Ovary (tissue), 9 donors: ENCODE results near the gene IRGQ. TPM values are rescaled to one million over a fixed set of nuclear protein-coding genes. Genes with fewer than 3 reads are reported as not detected.

Experiments
- DNase-seq, 5 donors: peaks; one replicate each; pipeline ENCODE4 v3.0.0-alpha.2; 2019 to 2020
- H3K27ac ChIP-seq, 2 donors: fragments of 200-600 bp; one replicate each; pipeline versions ENCODE4 v1.5.1 to v1.8.0; 2019 to 2022
- H3K27me3 ChIP-seq: fragments of 200-600 bp; one replicate; pipeline ENCODE4 v1.8.0; 2022
- H3K36me3 ChIP-seq: fragments of 200-600 bp; sonication (generic); one replicate; pipeline ENCODE4 v1.5.1; 2019
- H3K4me1 ChIP-seq: one replicate; pipeline ENCODE4 v1.8.1; 2013; ENCODE audit warnings: mild to moderate bottlenecking, moderate library complexity; ENCODE audit not compliant: insufficient read depth
- H3K4me3 ChIP-seq: fragments of 200-600 bp; sonication (generic); one replicate; pipeline ENCODE4 v1.5.1; 2017
- H3K9me3 ChIP-seq, 2 donors: fragments of 200-600 bp in 1 of 2; sonication (generic) in 1 of 2; one replicate each; pipeline versions ENCODE4 v1.5.1 to v1.8.1; 2013 to 2019; ENCODE audit warnings: mild to moderate bottlenecking in 1 of 2, moderate library complexity in 1 of 2
- EP300 ChIP-seq: sonication (generic); formaldehyde crosslinking; IDR thresholded peaks from one replicate; pipeline ENCODE4 v1.6.1; 2017; ENCODE audit warnings: antibody characterized with exemption
- POLR2A ChIP-seq: fragments of 450-650 bp; IDR thresholded peaks from one replicate; pipeline ENCODE4 v1.6.1; 2017; ENCODE audit warnings: antibody characterized with exemption, mild to moderate bottlenecking, moderate library complexity
- WGBS, 3 donors: extraction: QIAGEN DNeasy Blood & Tissue Kit in 1 of 3; methylation state at CpG; one replicate each; pipeline versions ENCODE4 v1.1.5 to v1.1.7; 2013 to 2017; 5-methylcytosine and 5-hydroxymethylcytosine counted together
- intact Hi-C, 4 donors: fragments of 100-400 bp; cut with DNase I; formaldehyde crosslinking; loops; one replicate each; pipeline versions ENCODE4 v1.11.0 to v1.15.1; 2022 to 2023
- polyA plus RNA-seq, 2 donors: library from polyadenylated mRNA; stranded (reverse); fragments of 200-250 nt in 1 of 2; fragments of 350-450 nt in 1 of 2; fragmentation: Illumina TruSeq in 1 of 2; extraction: RNeasy Lipid Tissue Mini Kit (QIAGEN cat#74804) in 1 of 2; gene quantifications; one replicate each; pipeline ENCODE4 v1.2.3, GENCODE V29; 2013 to 2014
- total RNA-seq, 7 donors: library from RNA; depleted of rRNA in 2 of 7; stranded (reverse); fragments of >200 nt in 2 of 7; fragmentation: NEBNext Ultra II Directional in 3 of 7; extraction: Animal tissue kit (Norgen Biotek cat#: 25700) in 3 of 7; gene quantifications; one replicate each; pipeline versions ENCODE4 v1.1.0 to v1.2.4, GENCODE V29; 2016 to 2023
- TF ChIP-seq, protein P1 (sequence below), 3 donors: fragments of 450-650 bp in 2 of 3; fragments of 200-600 bp in 1 of 3; IDR thresholded peaks; one replicate each; pipeline versions ENCODE4 v1.5.1 to v1.8.0; 2016 to 2022; ENCODE audit warnings: antibody characterized with exemption in 3 of 3, mild to moderate bottlenecking in 1 of 3
- donor health status: DM: no; HTN: no; CAD: no; lungs with moderate emphysema.
- donor health status: DM: no; HTN: no; CAD: no.
- donor health status: Bipolar disorder and iron deficiency.
- donor health status: DM: yes; HTN: yes; CAD: no.
- donor health status: DM: no; HTN: no; CAD: no.
- donor health status: DM: yes; HTN: yes; CAD: no.

IRGQ gene
- total and polyA plus RNA-seq, 9 donors = 5.4 to 25.8 (median 19.2) TPM

- no peaks in the 10 kb centered on the region for H3K36me3 ChIP-seq
- DNase-seq = no peak
- intact Hi-C loops = no loop called here
- H3K4me1 ChIP-seq = no peaks in the 10 kb centered on the region
- no peak overlapping the region for H3K4me3 ChIP-seq
- H3K27ac ChIP-seq = no peak overlapping the region
- H3K27me3 ChIP-seq = no peaks in the 10 kb centered on the region
- no peaks in the 10 kb centered on the region for H3K9me3 ChIP-seq
- TF ChIP-seq, protein P1, sequence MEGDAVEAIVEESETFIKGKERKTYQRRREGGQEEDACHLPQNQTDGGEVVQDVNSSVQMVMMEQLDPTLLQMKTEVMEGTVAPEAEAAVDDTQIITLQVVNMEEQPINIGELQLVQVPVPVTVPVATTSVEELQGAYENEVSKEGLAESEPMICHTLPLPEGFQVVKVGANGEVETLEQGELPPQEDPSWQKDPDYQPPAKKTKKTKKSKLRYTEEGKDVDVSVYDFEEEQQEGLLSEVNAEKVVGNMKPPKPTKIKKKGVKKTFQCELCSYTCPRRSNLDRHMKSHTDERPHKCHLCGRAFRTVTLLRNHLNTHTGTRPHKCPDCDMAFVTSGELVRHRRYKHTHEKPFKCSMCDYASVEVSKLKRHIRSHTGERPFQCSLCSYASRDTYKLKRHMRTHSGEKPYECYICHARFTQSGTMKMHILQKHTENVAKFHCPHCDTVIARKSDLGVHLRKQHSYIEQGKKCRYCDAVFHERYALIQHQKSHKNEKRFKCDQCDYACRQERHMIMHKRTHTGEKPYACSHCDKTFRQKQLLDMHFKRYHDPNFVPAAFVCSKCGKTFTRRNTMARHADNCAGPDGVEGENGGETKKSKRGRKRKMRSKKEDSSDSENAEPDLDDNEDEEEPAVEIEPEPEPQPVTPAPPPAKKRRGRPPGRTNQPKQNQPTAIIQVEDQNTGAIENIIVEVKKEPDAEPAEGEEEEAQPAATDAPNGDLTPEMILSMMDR (IDR thresholded peaks at IDR 0.05) = no peak
- TF ChIP-seq POLR2A (no peak), EP300 (no peak)
- 83 to 90% (median 86%) methylated on average over 5 of the region's 5 CpGs for WGBS, 3 donors
Measured at GRCh38 chr19:43545276-43545675, 50.7 kb downstream of the IRGQ start.

DNA sequence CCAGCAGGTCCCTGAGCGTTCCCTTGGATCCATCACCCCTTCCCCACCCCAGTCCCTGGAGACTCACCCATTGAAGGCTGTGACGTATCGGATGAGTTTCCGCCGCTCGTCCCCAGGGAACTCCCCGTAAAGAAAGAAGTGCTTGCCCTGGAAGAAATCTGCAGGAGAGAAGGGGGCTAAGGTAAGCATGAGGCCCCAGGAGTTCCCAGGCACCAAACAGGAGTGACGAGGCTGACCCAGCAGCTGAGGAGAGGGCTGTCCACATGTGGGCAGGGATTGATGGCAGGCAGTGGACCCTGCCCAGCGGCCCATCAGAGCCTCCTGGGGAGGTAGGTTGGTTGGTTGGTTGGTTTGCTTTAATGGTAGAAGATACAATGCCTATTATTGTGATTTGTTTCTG is 51.9 kb downstream of the IRGQ start:
- Histone ChIP-seq H3K27ac (no peak overlapping the region), H3K4me1 (no peaks in the 10 kb centered on the region), H3K9me3 (no peaks in the 10 kb centered on the region), H3K36me3 (no peaks in the 10 kb centered on the region), H3K4me3 (no peak overlapping the region), H3K27me3 (no peaks in the 10 kb centered on the region)
- TF ChIP-seq, protein P1 (IDR thresholded peaks at IDR 0.05) = no peak
- TF ChIP-seq EP300 (no peak), POLR2A (no peak)
- WGBS, 3 donors = 94 to 95% (median 95%) methylated on average over 9 of the region's 9 CpGs
- intact Hi-C loops = no loop called here
- no peak for DNase-seq

DNA sequence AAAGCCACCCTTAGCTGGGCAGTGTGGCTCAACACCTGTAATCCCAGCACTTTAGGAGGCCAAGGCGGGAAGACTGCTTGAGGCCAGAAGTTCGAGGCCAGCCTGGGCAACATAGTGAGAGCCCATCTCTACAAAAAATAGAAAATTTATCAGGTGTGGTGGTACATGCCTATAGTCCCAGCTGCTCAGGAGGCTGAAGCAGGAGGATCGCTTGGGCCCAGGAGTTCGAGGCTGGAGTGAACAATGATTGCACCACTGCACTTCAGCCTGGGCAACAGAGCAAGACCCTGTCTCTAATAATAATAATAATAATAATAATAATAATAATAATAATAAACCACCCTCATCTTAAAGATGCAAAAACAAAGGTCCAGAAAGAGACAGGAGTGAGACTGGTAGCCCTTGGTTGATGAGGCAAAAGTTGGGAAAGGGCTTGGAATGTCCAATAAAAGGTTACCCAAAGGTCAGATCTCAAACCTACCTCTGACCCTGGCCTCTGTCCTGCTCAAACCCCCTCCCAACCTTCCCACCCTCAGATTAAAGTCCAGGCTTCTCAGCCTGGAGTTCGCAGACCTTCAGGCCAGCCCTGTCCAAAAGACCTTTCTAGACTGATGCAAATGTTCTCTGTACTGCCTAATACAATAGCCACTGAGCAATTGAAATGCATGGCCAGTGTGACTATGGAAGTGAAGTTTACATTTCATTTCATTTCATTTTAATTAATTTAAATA is 53.8 kb downstream of the IRGQ start:
- TF ChIP-seq, protein P1 (IDR thresholded peaks at IDR 0.05) = no peak
- TF ChIP-seq POLR2A (no peak), EP300 (no peak)
- Histone ChIP-seq H3K9me3 (no peaks in the 10 kb centered on the region), H3K27ac (no peak overlapping the region), H3K4me1 (no peaks in the 10 kb centered on the region), H3K4me3 (no peak overlapping the region), H3K36me3 (no peaks in the 10 kb centered on the region), H3K27me3 (no peaks in the 10 kb centered on the region)
- intact Hi-C loops = no loop called here
- DNase-seq = no peak
- 92 to 96% (median 96%) methylated on average over 5 of the region's 5 CpGs for WGBS, 3 donors

GRCh38 chr19:43540381-43540780 is 55.6 kb downstream of the IRGQ start:
- DNase-seq = no peak
- no peaks in the 10 kb centered on the region for H3K27me3 ChIP-seq
- 94 to 96% (median 96%) methylated on average over 3 of the region's 3 CpGs for WGBS, 3 donors
- H3K4me1 ChIP-seq = no peaks in the 10 kb centered on the region
- intact Hi-C loops = no loop called here
- no peaks in the 10 kb centered on the region for H3K9me3 ChIP-seq
- TF ChIP-seq EP300 (no peak), POLR2A (no peak)
- TF ChIP-seq, protein P1 (IDR thresholded peaks at IDR 0.05) = no peak
- no peak overlapping the region for H3K27ac ChIP-seq
- H3K4me3 ChIP-seq = no peak overlapping the region
- no peaks in the 10 kb centered on the region for H3K36me3 ChIP-seq
